Measurements from ENCODE around the gene MTX2.

Gene MTX2

GRCh38 chr2:176269319-176270099 is at the start of gene MTX2:
Gene MTX2 (plus strand): TSS chr2:176269442. CDS start chr2:176269630, 188 bp downstream.
- FAIRE-seq: no peak

GRCh38 chr2:176227874-176228273 is 41.4 kb upstream of the MTX2 start:
- no peak for FAIRE-seq

GRCh38 chr2:176234156-176234555 is 35.1 kb upstream of the MTX2 start:
- no peak for FAIRE-seq

GRCh38 chr2:176234940-176235339 is 34.3 kb upstream of the MTX2 start:
- FAIRE-seq: no peak

GRCh38 chr2:176237456-176237855 is 31.8 kb upstream of the MTX2 start:
- no peak for FAIRE-seq

GRCh38 chr2:176239031-176239430 is 30.2 kb upstream of the MTX2 start:
- no peak for FAIRE-seq

GRCh38 chr2:176240301-176240700 is 28.9 kb upstream of the MTX2 start:
- no peak for FAIRE-seq

- no peak for FAIRE-seq
Measured at GRCh38 chr2:176242276-176242675, 27.0 kb upstream of the MTX2 start.

- FAIRE-seq: no peak
Measured at GRCh38 chr2:176246331-176246730, 22.9 kb upstream of the MTX2 start.

- no peak for FAIRE-seq
Measured at GRCh38 chr2:176247859-176248258, 21.4 kb upstream of the MTX2 start.

GRCh38 chr2:176251928-176252327 is 17.3 kb upstream of the MTX2 start:
- no peak for FAIRE-seq

GRCh38 chr2:176260689-176261088 is 8.6 kb upstream of the MTX2 start:
- no peak for FAIRE-seq

GRCh38 chr2:176261136-176261535 is 8.1 kb upstream of the MTX2 start:
- no peak for FAIRE-seq

- FAIRE-seq: no peak
Measured at GRCh38 chr2:176268976-176269318, 295 bp upstream of the MTX2 start.

GRCh38 chr2:176270100-176270750 is 983 bp downstream of the MTX2 start:
- no peak for FAIRE-seq

GRCh38 chr2:176272870-176273459 is 3.7 kb downstream of the MTX2 start:
- no peak for FAIRE-seq

- no peak for FAIRE-seq
Measured at GRCh38 chr2:176278927-176279326, 9.7 kb downstream of the MTX2 start.

- FAIRE-seq: no peak
Measured at GRCh38 chr2:176280156-176280555, 10.9 kb downstream of the MTX2 start.

- no peak for FAIRE-seq
Measured at GRCh38 chr2:176280867-176281658, 11.8 kb downstream of the MTX2 start.

- no peak for FAIRE-seq
Measured at GRCh38 chr2:176283291-176284068, 14.2 kb downstream of the MTX2 start.

GRCh38 chr2:176284461-176285049 is 15.3 kb downstream of the MTX2 start:
- no peak for FAIRE-seq

GRCh38 chr2:176285321-176285720 is 16.1 kb downstream of the MTX2 start:
- peak; percentile 21 for FAIRE-seq
